IPS-18a (cell line): Measurements from ENCODE around the gene SNAP47.

Experiments
- H3K27ac ChIP-seq: one replicate; pipeline ENCODE4 v1.5.1; 2013; ENCODE audit warnings: low read length
- H3K27me3 ChIP-seq: one replicate; pipeline ENCODE4 v1.6.1; 2013; ENCODE audit warnings: mild to moderate bottlenecking, low read length; ENCODE audit not compliant: control insufficient read depth, insufficient read depth
- H3K36me3 ChIP-seq: one replicate; pipeline ENCODE4 v1.6.1; 2013; ENCODE audit warnings: low read depth, low read length; ENCODE audit not compliant: control insufficient read depth
- H3K4me1 ChIP-seq: one replicate; pipeline ENCODE4 v1.6.1; 2013; ENCODE audit warnings: low read depth, low read length; ENCODE audit not compliant: control insufficient read depth
- H3K4me3 ChIP-seq: one replicate; pipeline ENCODE4 v1.5.1; 2013; ENCODE audit warnings: low read length
- H3K9ac ChIP-seq: one replicate; pipeline ENCODE4 v1.6.1; 2013; ENCODE audit warnings: mild to moderate bottlenecking, low read length, moderate library complexity
- H3K9me3 ChIP-seq: one replicate; pipeline ENCODE4 v1.6.1; 2013; ENCODE audit warnings: low read depth, low read length; ENCODE audit not compliant: control insufficient read depth

Gene SNAP47

DNA sequence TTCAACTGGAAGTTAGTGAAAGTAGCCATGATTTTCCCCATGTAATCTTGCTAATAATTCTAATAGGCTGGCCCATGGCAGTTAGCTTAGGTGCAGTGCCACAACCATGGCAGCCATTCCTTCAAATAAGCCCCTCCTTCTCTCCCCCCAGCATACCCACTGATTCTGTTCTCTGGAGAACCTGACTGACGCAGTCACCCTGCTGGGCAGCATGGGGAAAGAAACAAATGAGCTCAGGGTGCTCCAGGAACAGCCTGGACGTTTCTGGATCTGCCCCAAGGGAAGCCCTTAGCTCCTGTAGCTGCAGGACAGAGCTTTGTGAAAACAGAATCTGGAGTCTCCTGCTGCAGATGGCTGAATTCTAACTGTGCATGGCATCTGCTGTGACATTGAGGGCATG, 22.5 kb downstream of the SNAP47 start:
- H3K36me3 ChIP-seq, result peaks cover 32% of the 10 kb centered on the region

DNA sequence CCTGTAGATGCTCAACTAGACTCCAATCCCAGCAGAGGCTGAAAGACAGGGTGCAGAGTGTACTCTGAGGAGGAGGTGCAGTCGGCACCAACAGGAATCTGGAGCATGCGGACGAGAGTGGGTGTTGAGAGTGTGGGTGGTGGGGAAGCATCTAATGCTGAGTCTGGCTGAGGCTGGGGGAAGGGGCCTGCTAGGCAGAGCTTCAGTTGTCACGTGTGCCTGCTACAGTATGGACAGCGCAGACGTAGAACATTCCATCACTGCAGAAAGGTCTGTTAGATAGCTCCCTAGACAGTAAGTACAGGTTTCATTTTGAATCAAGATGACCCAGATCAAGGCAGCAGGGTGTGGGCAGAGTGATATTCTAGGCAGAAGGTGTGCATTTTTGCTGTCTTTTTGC, 23.1 kb downstream of the SNAP47 start:
- H3K4me1 ChIP-seq, result no peaks in the 10 kb centered on the region
- H3K36me3 ChIP-seq, result peaks cover 32% of the 10 kb centered on the region
- H3K9ac ChIP-seq, result no peak overlapping the region
- no peaks in the 10 kb centered on the region for H3K9me3 ChIP-seq
- H3K4me3 ChIP-seq, result no peak overlapping the region
- no peaks in the 10 kb centered on the region for H3K27me3 ChIP-seq
- H3K27ac ChIP-seq, result no peak overlapping the region

More for the DNA sequence above, 22.5 kb downstream of the SNAP47 start:
- Histone ChIP-seq H3K9me3 (no peaks in the 10 kb centered on the region), H3K4me1 (no peaks in the 10 kb centered on the region), H3K4me3 (no peak overlapping the region), H3K9ac (no peak overlapping the region), H3K27me3 (no peaks in the 10 kb centered on the region), H3K27ac (no peak overlapping the region)

DNA sequence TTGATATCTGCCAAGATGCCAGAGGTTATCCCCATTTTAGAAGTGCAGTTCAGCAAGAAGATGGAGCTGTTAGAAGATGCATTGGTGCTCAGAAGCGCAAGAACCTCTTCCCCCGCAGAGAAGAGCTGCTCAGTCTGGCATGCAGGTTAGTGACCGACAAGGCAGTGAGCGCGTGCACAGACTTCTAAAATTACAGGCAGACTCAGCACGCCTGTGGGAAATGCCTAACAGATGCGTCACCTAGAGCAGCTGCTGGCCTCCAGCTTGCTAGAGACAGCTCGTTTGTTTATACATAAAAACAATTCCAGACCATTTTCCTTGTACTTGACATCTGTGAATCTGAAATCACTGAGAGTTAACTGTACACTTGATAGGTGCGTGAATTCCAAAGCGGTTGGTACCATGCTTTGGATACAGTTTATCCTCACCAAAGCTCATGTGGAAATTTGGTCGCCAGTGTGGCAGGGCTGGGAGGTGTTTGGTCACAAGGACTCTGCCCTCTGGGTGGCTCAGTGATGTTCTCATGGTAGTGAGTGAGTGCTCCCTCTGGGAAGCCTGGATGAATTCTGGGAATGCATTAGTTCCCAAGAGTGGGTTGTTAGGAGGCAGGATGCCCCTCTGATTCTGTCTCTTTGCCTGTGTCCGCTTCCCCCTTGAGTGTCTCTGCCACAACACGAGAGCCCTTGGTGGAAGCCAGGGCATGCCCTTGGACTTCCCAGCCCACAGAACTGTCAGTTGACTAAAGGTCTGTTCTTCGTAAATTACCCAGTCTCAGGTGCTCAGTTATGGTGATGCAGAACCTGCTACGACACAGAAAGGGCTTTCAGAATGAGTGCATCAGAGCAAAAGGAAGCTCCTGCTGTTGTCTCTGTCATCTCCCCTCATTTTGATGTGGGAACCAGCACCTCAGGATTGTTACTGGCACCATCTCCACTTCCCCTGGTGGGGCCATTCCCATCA, 24.4 kb downstream of the SNAP47 start:
- Histone ChIP-seq H3K36me3 (peaks cover 32% of the 10 kb centered on the region), H3K27me3 (no peaks in the 10 kb centered on the region), H3K9me3 (no peaks in the 10 kb centered on the region), H3K9ac (no peak overlapping the region), H3K4me3 (no peak overlapping the region), H3K27ac (no peak overlapping the region), H3K4me1 (no peaks in the 10 kb centered on the region)

DNA sequence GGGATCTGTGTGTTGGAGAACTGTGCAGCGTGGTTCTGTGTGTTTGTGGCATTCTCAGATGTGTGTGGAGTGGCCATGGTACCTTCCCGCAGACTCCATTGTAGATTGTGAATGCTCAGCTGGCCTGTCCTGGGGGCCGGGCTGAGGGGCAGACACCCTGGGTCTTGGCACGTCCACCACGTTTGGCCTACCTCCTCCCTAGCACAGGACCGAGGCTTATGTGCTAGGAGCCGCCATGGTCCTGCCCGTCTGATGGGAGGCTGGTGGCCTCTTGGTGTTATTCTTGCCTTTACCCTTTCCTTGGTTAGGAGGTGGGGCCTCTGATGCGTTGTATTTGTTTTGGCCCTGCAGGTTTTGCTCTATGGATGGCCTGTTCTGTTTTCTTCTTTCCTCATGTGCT, 25.1 kb downstream of the SNAP47 start:
- Histone ChIP-seq H3K4me1 (no peaks in the 10 kb centered on the region), H3K9ac (no peak overlapping the region), H3K9me3 (no peaks in the 10 kb centered on the region), H3K27ac (no peak overlapping the region), H3K27me3 (no peaks in the 10 kb centered on the region), H3K4me3 (no peak overlapping the region), H3K36me3 (peaks cover 32% of the 10 kb centered on the region)

DNA sequence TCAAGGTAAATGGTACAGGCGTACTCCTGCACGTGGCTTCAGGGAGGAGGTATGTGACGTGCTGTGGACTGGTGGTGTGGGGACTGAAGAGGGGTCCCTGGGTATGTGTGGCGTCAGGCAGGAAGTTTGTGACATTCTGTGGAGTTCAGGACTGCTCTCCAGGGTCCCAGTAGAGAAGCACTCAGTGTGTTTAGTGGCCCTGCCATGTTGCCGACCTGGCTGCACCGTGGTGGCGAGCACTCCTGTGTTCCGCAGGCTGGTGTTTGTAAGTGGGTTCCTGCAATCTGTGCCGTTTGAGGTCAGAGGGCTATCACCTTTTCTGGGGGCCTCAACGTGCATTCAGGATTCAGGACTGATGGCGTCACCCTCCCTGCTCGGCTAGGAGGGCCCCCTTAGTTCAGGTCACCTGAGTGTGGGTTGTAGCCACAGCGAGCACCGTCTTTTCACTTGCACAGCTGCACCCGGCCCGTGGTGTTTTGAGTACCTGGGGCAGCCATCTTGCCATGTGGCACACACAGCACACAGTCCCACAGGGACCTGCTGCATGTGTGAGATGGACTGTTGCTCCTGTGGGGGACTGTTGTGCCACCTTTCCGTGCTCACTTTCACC, 26.5 kb downstream of the SNAP47 start:
- Histone ChIP-seq H3K4me3 (no peak overlapping the region), H3K27ac (no peak overlapping the region), H3K9me3 (no peaks in the 10 kb centered on the region), H3K9ac (no peak overlapping the region), H3K27me3 (no peaks in the 10 kb centered on the region), H3K4me1 (no peaks in the 10 kb centered on the region), H3K36me3 (peaks cover 29% of the 10 kb centered on the region)

DNA sequence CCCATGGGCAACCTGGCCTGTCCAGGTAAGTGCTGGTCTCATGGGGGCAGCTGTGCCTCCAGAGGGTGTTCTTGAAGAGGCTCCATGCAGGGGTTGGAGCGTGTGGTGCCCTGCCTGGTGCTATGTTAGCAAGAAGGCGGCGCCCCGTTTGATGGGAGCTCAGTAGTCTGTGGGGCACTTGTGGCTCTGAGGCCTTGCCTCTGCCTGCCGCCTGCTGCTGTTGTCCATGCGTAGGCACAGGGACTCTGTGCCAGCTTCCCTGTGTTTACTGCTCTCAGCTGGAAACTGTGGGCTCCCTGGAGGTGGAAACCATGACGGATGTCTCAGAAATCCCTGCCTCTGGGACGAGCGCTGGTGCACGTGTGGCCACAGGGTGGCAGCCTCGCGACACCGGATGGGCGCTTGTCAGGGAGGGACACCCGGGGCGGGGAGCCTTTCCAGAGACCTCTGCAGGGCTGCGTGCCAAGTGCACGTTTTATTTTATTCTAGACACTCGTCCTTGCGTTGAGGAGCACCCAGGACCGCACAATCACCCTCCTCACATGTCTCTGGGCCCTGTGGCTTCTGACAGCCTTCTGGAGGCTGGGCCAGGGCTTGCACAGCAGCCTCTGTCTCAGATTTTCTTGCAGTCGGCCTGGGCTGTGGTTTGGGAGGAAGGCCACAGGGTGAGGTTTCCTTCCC, 27.1 kb downstream of the SNAP47 start:
- no peaks in the 10 kb centered on the region for H3K27me3 ChIP-seq
- no peaks in the 10 kb centered on the region for H3K9me3 ChIP-seq
- no peak overlapping the region for H3K27ac ChIP-seq
- H3K4me3 ChIP-seq, result no peak overlapping the region
- H3K4me1 ChIP-seq, result no peaks in the 10 kb centered on the region
- H3K9ac ChIP-seq, result no peak overlapping the region
- peaks cover 32% of the 10 kb centered on the region for H3K36me3 ChIP-seq

DNA sequence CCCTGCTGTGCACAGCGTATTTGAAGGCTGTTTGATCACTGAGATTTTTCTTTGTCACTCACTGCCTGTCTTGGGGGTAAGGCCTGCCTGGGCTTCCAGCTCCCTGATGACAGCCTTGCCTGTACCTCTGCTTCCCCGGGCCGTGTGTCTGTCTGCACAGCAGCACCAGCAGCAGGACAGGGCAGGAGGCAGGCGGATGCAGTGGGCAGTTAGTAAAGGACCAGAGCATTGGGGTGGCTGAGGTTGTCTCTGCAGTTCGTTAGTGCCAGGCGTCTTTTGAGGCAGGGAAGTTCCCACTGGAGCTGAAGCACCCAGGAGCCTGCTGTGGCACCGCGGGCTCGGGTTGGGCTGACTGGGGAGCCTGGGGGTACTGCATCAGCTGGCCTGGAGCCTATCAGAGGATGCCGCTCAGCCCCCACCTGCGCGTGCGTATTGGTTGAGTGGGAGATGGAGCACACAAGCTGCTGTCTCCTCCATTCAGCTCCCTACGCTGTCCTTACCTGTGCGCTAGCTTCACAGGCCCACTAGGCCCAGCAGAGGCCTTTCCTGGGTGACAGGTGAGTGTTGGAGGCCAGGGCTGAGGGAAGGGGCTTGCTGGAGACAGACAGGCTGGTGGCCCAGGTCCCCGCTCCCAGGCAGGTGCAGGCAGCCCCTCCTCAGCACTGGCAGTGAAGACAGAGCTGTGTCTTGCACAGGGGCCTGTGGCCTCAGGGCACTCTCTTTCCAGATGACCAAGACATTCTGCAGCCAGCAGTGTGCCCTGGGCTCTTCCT, 28.2 kb downstream of the SNAP47 start:
- peaks cover 33% of the 10 kb centered on the region for H3K36me3 ChIP-seq
- H3K9ac ChIP-seq, result no peak overlapping the region
- H3K4me1 ChIP-seq, result no peaks in the 10 kb centered on the region
- no peaks in the 10 kb centered on the region for H3K27me3 ChIP-seq
- H3K4me3 ChIP-seq, result no peak overlapping the region
- H3K9me3 ChIP-seq, result no peaks in the 10 kb centered on the region
- H3K27ac ChIP-seq, result no peak overlapping the region

DNA sequence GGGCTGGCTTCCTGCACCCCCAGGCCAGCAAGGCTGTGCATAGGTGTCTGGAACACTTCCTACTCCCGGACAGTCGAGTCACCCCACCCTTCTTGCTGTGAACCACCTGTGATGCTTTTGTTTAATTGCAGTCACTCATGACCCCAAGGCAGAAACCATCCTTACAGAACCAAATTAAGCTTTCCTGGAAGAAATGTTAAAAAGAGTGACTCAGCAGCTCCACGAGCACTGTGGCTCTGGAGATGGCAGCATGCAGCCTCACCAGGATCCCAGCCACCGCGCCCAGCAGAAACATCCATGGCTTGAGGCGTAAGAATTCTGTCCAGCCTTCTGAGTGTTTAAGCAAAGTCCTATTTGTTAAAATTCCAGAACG, 28.8 kb downstream of the SNAP47 start:
- no peaks in the 10 kb centered on the region for H3K27me3 ChIP-seq
- H3K27ac ChIP-seq, result no peak overlapping the region
- peaks cover 30% of the 10 kb centered on the region for H3K36me3 ChIP-seq
- H3K4me1 ChIP-seq, result no peaks in the 10 kb centered on the region
- no peak overlapping the region for H3K4me3 ChIP-seq
- H3K9ac ChIP-seq, result no peak overlapping the region
- H3K9me3 ChIP-seq, result no peaks in the 10 kb centered on the region

DNA sequence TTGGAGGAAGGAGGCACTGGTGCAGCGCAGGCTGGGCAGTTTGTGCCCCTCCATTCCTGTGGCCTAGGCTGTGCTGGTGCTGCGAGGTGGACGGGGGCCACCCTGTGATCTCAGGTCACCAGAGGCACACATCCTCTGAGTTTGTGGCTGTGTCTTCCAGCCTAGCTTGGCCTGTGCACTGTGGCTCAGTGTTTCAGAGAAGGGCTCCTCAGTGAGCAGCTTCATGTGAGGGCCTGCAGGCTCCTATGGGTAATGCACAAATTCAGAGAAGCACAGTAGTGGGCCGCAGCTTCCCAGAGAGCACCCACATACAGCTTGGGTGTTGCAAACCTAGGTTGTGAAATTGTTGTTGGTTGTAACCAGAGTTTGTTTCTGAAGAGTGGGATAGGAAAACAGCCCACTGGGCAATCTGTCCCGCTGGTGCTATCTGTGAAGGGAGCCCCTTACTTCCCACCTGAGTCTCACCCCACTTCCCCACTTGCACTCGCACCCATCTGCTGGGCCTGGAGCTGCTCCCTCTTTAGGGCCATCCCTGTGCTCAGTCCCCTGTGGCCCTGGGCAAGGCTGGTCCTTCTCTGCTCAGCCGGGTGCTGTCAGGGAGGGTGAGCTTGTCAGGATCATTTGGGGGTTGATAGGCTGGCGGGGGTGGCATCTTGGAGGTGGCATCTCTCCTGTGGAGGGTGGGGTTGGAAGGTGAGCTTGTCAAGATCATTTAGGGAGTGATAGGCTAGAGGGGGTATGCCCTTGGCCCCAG, 30.2 kb downstream of the SNAP47 start:
- Histone ChIP-seq H3K4me1 (no peaks in the 10 kb centered on the region), H3K27ac (no peak overlapping the region), H3K9ac (no peak overlapping the region), H3K9me3 (no peaks in the 10 kb centered on the region), H3K4me3 (no peak overlapping the region), H3K27me3 (no peaks in the 10 kb centered on the region), H3K36me3 (peaks cover 17% of the 10 kb centered on the region)

DNA sequence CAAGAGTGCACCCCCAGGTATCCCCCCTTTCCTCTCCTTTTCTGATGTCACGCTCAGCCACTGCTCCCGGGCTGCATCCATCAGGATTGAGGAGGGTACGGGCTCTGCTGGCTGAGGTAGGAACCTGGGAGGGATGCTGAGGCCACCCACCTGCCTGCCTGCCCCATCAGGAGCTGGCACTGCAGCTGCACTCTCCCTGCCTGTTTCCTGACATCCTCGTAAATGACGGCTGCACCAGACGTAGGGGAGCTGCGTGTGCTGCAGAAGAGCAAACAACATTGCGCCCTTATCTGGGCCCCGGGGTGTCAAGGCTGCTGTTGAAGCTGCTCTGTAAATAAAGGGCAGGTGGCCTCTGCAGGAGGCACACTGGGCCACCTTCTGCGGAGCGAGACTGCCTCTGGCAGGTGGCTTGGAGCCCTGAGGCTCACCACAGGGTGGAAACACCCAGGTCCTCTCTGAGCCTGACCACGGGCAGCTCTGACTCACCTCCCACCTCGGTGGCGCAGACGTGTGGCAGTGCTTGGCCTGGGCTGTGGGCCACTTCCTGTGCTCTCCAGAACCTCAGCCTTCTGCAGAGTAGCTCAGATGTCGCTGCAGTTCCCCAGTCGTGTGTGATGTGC, 30.9 kb downstream of the SNAP47 start:
- Histone ChIP-seq H3K36me3 (peaks cover 15% of the 10 kb centered on the region), H3K9me3 (no peaks in the 10 kb centered on the region), H3K27me3 (no peaks in the 10 kb centered on the region), H3K9ac (no peak overlapping the region), H3K27ac (no peak overlapping the region), H3K4me3 (no peak overlapping the region), H3K4me1 (no peaks in the 10 kb centered on the region)
